Right lung (tissue), 5 donors: ENCODE data around the gene SLC35G3. TPM values are rescaled to one million over a fixed set of nuclear protein-coding genes. Genes with fewer than 3 reads are reported as not detected.
"Not testable (repeated sequence)": the region's sequence is repeated elsewhere in the genome, so short reads cannot be mapped to it uniquely, and the experiment has no call there.

Source experiments
- DNase-seq, 2 donors: peaks; one replicate each; pipeline ENCODE4 v3.0.0-alpha.2; 2013
- polyA plus RNA-seq, 5 donors: library from polyadenylated mRNA; unstranded; fragments of 120-200 nt; gene quantifications; one replicate each; pipeline versions ENCODE4 v1.2.1 to v1.2.3, GENCODE V29; 2013; ENCODE audit warnings: inconsistent platforms in 1 of 5, low replicate concordance in 1 of 5; ENCODE audit not compliant: insufficient read length in 5 of 5, insufficient read depth in 1 of 5

SLC35G3 gene
- polyA plus RNA-seq, 5 donors: 0.05 TPM; not detected in 4

DNA sequence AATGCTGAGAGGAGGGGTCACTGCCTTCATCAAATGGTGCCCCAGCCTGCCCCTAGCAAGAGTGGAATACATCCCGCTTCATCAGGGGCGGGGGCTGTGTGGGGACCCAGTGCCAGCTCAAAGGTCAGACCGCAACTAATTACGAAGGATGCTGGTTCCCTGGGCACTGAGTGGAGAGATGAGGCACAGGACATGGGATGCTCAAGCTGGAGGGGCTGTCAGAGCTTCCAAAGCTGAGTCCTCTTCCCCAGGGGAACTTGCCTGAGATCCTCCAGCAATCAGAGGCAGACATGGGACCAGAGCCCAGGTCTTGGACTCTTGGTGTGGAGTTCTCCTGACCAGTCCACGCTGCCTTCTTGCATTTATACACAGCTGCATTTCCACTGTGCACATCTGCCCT, 27.7 kb downstream of the SLC35G3 start:
- DNase-seq: no peak

DNA sequence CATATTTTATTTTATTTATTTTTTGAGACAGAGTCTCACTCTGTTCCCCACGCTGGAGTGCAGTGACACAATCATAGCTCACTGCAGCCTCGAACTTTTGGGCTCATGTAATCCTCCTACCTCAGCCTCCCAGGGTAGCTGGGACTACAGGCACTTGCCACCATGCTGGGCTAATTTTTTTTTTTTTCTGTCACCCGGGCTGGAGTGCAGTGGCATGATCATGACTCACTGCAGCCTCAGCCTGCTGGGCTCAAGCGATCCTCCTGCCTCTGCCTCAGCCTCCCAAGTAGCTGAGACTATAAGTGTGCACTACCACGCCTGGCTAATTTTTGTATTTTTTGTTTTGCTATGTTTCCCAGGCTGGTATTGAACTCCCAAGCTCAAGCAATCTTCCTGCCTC, 29.5 kb downstream of the SLC35G3 start:
- no peak for DNase-seq

DNA sequence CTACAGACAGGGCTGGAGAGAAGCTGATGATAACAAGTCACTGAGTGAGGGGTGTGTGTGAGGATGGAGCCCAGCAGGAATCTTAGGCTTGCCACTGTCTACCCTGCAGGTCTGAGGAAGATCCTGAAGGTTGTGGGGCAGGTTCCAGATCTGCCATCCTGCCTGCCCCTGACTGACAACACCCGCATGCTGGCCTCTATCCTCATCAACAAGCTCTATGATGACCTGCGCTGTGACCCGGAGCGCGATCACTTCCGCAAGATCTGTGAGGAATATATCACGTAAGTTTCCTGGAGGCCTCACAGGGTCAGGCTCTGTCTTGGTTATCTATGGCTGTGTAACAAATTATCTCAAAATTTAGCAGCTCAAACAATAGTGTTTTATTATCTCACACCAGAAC, 30.3 kb downstream of the SLC35G3 start:
- no peak for DNase-seq

DNA sequence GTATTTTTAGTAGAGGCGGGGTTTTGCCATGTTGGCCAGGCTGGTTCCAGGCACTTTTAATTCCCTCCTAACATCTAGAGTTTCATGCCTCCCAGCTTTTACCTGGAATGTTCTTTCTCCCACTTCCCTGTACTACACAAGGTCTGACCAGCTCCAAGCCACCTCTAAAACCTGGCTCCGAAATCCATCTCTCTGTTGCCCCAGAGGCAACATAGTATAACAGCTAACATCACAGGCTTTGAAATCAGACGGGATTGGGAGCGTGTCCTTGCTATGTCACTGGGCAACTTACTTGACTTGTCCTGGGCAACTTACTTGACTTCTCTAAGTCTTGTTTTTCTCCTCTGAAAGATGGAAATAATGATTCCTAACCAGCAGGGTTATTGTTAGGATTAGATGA, 31.4 kb downstream of the SLC35G3 start:
- DNase-seq: no peak

DNA sequence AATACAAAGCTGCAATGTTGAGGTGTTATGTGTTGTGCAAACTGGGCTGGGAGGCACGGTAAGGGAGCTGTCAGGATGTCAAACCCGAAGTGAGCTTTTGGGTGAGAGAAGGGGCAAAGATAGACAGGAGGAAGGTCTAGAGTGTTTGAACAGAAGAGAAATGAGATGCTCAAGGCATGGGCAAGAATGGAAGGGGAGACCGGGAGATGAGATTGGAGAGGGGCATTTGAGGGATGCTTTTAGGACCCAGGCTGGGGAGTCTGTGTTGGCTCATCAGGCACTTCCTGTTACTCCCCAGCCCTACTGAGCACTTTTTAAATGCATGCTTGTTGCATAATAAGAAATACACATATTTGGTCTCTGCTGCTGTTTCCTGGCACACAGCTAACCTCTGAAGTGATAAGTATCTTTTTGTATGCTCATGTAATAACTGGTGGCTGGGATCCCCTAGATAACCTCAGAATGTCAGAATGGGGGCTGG, 32.9 kb downstream of the SLC35G3 start:
- peak in 1 of 2 donors; percentile 49 for DNase-seq

DNA sequence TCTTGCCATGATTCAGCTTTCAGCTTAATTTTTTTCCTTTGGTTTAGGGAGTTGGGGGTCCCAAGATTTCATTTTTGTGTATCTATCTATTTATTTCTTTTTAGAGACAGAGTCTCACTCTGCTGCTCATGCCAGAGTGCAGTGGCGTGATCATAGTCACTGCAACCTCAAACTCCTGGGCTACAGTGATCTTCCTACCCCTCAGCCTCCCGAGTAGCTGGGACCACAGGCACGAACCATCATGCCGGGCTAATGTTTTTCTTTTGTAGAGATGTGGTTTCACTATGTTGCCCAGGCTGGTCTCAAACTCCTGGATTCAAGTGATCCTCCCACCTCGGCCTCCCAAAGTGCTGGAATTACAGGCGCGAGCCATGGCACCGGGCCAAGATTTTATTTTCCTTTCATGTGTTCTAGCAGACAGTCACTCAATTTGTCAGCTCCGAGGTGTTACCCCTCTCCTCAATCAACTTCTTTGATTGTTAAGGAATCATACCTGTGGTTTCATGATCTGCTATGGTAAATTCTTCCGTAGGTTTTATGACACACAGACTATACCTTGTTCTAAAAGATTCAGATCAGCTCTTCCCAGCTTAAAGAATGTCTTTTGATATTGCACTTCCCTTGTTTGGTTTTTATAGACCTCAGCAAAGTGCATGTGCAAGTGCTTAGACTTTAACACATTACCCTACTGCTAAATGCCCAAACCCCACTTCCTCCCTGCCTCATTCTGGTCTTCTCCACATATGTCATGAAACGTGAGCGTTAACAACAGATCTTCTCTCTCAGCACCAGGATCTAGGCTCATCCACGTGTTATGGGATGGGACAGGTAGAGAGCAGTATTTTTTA, 33.6 kb downstream of the SLC35G3 start:
- no peak for DNase-seq

DNA sequence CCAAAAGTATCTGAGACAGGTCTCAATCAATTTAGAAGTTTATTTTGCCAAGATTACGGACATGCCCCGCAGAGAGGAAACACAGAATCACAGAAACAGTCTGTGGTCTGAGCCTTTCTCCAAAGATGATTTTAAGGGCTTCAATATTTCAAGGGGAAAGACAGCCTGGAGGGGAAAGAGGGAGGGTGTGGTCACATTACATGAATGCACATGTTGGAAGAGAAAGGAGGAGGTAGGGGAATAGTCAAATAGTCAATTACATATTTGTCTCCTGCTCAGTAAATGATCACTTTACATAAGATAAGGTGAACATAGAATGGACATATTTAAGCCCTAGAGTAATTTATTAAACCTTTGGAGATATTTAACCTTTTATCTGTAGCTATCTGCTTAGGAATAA, 34.3 kb downstream of the SLC35G3 start:
- no peak for DNase-seq

DNA sequence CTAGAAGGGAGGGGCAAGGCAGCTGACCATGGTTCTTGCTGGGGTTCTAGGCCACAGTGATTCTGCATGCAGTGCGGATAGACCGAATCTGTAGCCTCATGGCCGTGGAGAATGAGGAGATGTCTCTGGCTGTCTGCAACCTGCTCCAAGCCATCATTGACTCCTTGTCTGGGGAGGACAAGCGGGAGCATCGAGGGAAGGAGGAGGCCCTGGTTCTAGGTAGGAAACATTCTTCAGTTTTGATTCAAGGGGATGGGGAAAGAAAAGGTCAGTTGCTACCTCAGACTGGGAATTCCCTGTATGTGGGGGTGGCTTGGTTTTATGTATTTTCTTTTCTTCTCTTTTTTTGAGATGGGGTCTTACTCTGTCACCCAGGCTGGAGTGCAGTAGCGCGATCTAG, 38.9 kb downstream of the SLC35G3 start:
- no peak for DNase-seq

DNA sequence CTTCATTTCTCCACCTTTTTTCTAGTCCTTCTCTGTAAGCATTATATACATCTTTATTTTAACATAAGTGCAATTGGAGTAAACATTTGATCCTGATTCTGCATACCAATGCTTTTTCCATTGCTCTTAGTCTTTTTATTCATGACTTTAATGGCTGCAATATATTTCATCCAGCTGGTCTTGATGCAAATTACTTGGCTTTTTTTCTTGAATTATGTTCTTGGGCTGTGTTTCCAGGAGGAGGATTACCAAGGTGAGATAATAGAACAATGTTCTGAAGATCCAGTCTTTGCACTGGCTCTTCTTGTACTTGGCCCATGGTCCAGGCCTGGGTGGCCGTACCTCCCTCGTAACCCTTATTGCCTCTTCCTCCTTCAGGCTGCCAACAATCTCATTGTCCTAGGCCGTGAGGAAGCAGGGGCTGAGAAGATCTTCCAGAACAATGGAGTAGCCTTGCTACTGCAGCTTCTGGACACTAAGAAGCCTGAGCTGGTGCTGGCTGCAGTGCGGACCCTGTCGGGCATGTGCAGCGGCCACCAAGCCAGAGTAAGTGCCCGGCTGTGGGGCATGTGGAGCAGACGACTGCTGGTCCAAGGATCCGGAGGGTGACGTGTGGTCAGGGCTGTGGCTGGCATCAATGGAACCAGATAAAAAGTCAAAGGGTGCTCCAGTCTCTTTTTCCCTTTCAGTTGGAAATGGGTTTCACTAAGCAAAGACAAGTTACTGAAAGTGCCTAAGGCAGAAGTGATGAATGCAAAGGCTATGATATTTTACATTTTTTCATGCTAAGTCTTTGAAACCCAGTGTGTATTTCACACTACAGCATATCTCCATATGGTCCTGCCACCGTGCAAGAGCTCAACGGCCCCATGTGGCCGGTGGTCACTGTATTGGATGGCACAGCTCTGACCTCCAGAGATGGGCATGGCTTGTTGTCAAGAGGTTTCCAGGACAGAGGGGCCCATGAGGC, 39.7 kb downstream of the SLC35G3 start:
- no peak for DNase-seq

DNA sequence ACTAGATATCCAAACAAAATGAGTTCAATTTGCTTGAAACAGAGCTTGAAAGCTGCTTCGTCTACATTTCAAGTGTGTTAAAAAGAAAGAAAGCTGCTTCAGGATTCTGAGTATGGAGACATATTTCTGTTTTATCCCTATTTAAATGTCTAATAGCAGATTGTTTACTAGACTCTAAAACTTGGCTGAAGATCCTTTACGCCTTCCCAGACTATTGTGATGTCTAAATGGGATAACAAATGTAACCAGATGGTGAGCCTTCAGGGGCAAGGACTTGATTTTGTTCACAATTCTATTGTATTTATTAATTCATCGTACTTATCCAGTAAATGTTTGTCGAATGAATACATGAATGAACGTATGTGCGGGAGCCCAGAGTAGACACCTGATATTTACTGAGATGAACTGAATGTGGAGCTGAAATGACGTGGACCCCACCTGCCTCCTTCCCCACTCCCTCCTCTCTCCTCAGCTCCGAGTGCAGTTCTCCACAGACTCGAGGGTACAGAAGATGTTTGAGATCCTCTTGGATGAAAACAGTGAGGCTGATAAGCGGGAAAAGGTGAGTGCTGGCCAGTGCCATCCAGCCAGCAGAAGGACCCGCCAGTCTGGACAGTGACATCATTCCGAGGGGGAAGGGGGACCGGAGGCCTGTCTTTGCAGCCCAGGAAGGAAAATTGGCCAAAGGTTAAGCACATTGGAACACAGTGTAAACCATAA, 41.6 kb downstream of the SLC35G3 start:
- peak in 1 of 2 donors; percentile 44 for DNase-seq

DNA sequence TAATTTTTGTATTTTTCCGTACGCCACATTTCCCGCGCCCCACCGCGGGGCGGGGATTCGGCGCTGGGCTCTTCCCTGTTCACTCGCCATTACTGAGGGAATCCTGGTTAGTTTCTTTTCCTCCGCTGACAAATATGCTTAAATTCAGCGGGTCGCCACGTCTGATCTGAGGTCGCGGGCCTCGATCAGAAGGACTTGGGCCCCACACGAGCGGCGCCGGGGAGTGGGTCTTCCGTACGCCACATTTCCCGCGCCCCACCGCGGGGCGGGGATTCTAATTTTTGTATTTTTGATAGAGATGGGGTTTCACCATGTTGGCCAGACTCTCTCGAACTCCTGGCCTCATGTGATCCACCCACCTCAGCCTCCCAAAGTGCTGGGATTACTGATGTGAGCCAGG, 43.1 kb downstream of the SLC35G3 start:
- DNase-seq: not testable (repeated sequence)

DNA sequence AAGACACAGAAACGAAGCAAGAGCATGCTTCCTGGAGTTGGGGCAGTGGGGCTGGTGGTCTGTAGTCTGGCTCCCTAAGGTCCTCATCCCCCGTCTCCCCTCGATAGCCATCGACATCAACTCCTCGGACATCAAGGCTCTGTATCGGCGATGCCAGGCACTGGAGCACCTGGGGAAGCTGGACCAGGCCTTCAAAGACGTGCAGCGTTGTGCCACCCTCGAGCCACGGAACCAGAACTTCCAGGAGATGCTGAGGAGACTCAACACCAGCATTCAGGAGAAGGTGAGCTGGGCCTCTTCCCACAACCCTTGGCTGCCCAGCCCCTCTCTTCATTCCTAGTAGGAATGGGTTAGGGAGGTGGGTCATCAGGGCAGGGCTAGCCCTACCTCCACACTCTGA, 44.3 kb downstream of the SLC35G3 start:
- DNase-seq: no peak

DNA sequence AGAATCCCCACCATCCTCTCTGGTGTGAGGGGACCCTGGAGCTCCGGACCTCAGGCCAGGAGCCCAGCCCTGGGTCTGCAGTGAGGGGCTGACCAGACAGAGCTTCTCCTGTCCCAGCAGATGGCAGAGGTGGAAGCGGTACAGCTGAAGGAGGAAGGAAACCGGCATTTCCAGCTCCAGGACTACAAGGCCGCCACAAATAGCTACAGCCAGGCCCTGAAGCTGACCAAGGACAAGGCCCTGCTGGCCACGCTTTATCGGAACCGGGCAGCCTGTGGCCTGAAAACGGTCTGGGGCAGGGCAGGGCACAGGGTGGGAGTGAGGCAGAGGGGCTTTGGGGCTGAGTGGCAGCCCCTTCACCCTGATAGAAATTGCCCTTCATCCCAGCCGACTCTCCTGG, 46.0 kb downstream of the SLC35G3 start:
- DNase-seq: no peak

DNA sequence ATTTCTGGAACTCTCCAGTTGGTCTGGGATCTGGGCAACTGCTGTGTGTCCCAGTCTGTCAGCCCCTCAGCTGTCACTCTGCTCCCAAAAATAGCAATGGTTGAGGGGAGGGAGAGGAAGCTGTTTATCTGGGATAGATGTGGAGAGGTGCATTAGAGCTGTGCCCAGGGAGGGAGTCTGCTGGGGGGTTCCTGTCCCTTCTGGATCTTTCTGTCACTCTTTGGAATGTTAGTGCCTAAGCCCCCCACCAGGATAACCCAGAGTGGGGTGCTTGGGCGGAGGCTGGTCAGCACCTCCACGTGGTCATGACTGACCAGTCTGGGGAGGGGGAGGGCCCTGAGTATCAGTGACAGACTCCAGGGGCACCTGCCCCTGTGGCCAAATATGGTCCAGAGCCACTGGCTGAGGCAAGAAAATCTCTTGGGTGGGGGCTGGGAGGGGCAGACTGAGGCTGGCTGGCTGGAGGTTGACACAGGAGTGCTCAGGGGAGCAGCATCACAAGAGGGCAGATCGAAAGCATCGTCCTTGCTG, 46.8 kb downstream of the SLC35G3 start, which contains the start of gene UNC45B:
TSS of gene UNC45B (plus strand) at position 443 of the 531 bp plus-strand sequence. CDS start 447 bp downstream, outside the sequence.
- DNase-seq: no peak

DNA sequence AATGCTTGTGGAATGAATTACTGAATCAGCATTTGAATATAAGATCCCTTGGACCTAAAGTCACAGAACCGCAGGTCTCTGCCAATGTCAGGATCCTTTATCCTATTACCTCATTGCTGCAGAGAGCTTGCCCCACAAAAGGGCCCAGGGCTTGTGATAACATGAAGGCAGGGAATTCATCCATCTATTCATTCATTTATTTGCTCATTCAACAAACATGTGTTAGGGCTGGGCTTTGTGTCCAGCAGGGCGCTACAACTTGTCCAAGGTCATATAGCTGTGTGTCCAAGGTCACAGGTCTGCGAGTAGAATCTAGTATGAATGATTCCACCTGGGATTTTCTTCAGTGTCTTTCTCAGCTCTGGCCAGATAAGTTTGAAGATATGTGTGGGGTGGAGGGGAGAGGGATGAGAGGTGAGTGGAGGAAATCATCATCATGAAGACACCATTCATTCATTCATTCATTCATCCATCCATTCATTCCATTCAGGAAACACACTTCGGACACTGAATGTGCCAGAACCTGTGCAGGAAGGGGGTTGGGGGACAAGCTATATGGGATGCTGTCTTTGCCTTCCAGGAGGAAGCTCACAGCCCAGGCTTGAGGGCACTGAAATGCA, 47.9 kb downstream of the SLC35G3 start:
- no peak for DNase-seq

DNA sequence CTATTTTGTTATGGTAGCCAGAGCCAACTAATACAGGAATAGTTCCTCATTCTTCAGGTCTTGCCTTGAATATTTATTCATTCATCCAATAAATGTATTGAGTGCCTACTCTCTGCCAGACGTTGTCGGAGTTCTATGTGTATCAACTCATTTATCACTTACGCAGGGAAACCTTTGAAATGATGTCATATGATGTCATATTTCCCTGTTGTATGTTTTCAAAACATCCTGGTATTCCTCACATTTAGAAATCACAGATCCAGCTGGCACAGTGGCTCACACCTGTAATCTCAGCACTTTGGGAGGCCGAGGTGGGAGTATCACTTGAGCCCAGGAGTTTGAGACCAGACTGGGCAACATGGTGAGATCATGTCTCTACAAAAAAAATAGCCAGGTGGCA, 49.4 kb downstream of the SLC35G3 start:
- no peak for DNase-seq

Other genes with a start within 250 kb of the SLC35G3 start
- 1 to 10 TPM; 3.4 to 5.4 (median 4.2) TPM for gene CCT6B, start 232.9 kb downstream of the SLC35G3 start, polyA plus RNA-seq
- gene ZNF830, start 232.9 kb downstream of the SLC35G3 start, polyA plus RNA-seq: 10 to 100 TPM; 20.8 to 25.3 (median 22.9) TPM
- 10 to 100 TPM; 25.4 to 36.8 (median 29.0) TPM for gene LIG3, start 213.9 kb downstream of the SLC35G3 start, polyA plus RNA-seq
- 10 to 100 TPM; 19.4 to 22.4 (median 21.0) TPM for gene RFFL, start 130.7 kb downstream of the SLC35G3 start, polyA plus RNA-seq
- 10 to 100 TPM; 13.6 to 17.0 (median 16.6) TPM for gene RAD51D, start 74.5 kb downstream of the SLC35G3 start, polyA plus RNA-seq
- gene FNDC8, start 72.8 kb downstream of the SLC35G3 start, polyA plus RNA-seq: under 1 TPM in 3 of 5 donors, not detected in 2; 0.14 to 0.41 (median 0.22) TPM
- 10 to 100 TPM; 15.7 to 24.5 (median 19.4) TPM for gene NLE1, start 52.1 kb downstream of the SLC35G3 start, polyA plus RNA-seq
- 1 to 10 TPM in 1 of 5 donors, under 1 TPM in 4; 0.31 to 5.8 (median 0.36) TPM for gene UNC45B, start 46.6 kb downstream of the SLC35G3 start, polyA plus RNA-seq
- gene SLFN5, start 48.7 kb upstream of the SLC35G3 start, polyA plus RNA-seq: 10 to 100 TPM; 14.2 to 25.7 (median 24.0) TPM
- gene SLFN11, start 179.2 kb upstream of the SLC35G3 start, polyA plus RNA-seq: 10 to 100 TPM; 18.7 to 24.2 (median 21.2) TPM
- 10 to 100 TPM; 17.1 to 32.0 (median 30.3) TPM for gene SLFN12, start 238.1 kb upstream of the SLC35G3 start, polyA plus RNA-seq